H1 (cell line): ENCODE measurements around the gene HOXD10. TPM values are rescaled to one million over a fixed set of nuclear protein-coding genes. Genes with fewer than 3 reads are reported as not detected.

ENCODE experiments used
- CTCF ChIA-PET: fragments of 300-600 bp; sonication (Branson Sonifier 250); formaldehyde crosslinking; loops from one replicate; lab custom pipeline; 2021; ENCODE audit not compliant: partially characterized antibody; lab: Charles Lee
- POLR2A ChIA-PET: fragments of 300-600 bp; sonication (Branson Sonifier 250); formaldehyde crosslinking; loops from one replicate; lab custom pipeline; 2021; ENCODE audit warnings: inconsistent platforms; ENCODE audit not compliant: partially characterized antibody; lab: Charles Lee
- DNase-seq, 2 experiments: peaks; one replicate each; pipeline versions ENCODE4 v3.0.0 to v3.0.0-alpha.2; 2010 to 2022; ENCODE audit warnings: low spot score in 2 of 2, low read depth in 1 of 2, mixed read lengths in 1 of 2
- FAIRE-seq: peaks from 2 replicates; lab custom pipeline; 2011; peaks lifted over from hg19 to GRCh38; lab: Jason Lieb, UNC
- H2AFZ ChIP-seq: 2 replicates; pipeline ENCODE4 v1.8.1; 2012; ENCODE audit warnings: low read length, inconsistent platforms
- H2AK5ac ChIP-seq: 2 replicates; pipeline ENCODE4 v1.6.1; 2013; ENCODE audit warnings: low read depth, low read length
- H2BK120ac ChIP-seq: replicated peaks from 2 replicates; pipeline ENCODE3; 2013; ENCODE audit warnings: low read depth, low read length, inconsistent platforms
- H2BK12ac ChIP-seq: 2 replicates; pipeline ENCODE4 v1.6.1; 2013; ENCODE audit warnings: low read depth, low read length
- H2BK15ac ChIP-seq: 2 replicates; pipeline ENCODE4 v1.6.1; 2013; ENCODE audit warnings: low read length
- H2BK20ac ChIP-seq: 2 replicates; pipeline ENCODE4 v1.6.1; 2013; ENCODE audit warnings: low read length
- H2BK5ac ChIP-seq: 2 replicates; pipeline ENCODE4 v1.6.1; 2013; ENCODE audit warnings: low read depth, low read length
- H3K14ac ChIP-seq: 2 replicates; pipeline ENCODE4 v1.6.1; 2013; ENCODE audit warnings: inconsistent platforms; ENCODE audit not compliant: insufficient read length
- H3K18ac ChIP-seq: 2 replicates; pipeline ENCODE4 v1.6.1; 2013; ENCODE audit warnings: low read length; ENCODE audit errors: extremely low read depth
- H3K23ac ChIP-seq: 2 replicates; pipeline ENCODE4 v1.6.1; 2013; ENCODE audit warnings: inconsistent platforms; ENCODE audit not compliant: insufficient read length
- H3K23me2 ChIP-seq: 2 replicates; pipeline ENCODE4 v1.6.1; 2013; ENCODE audit warnings: low read depth, low read length
- H3K27ac ChIP-seq: 2 replicates; pipeline ENCODE4 v1.6.1; 2011; ENCODE audit warnings: low read depth, low read length, inconsistent platforms
- H3K27me3 ChIP-seq, 4 experiments: replicated peaks in 1 of 4; 1 replicate in 1 of 4; 2 replicates in 3 of 4; pipeline versions ENCODE4 v1.6.1 to v1.8.1; 2011 to 2013; ENCODE audit warnings: low read length in 3 of 4, mild to moderate bottlenecking in 3 of 4, inconsistent platforms in 2 of 4, mixed read lengths in 2 of 4, moderate library complexity in 1 of 4; ENCODE audit not compliant: control insufficient read depth in 3 of 4, insufficient read depth in 3 of 4; ENCODE audit errors: extremely low read depth in 1 of 4
- H3K36me3 ChIP-seq, 4 experiments: 2 replicates each; pipeline versions ENCODE4 v1.6.1 to v1.8.1; 2011 to 2013; ENCODE audit warnings: mild to moderate bottlenecking in 4 of 4, low read length in 3 of 4, moderate library complexity in 2 of 4, control low read depth in 1 of 4, inconsistent platforms in 1 of 4; ENCODE audit not compliant: insufficient read depth in 4 of 4, control insufficient read depth in 2 of 4
- H3K4ac ChIP-seq: replicated peaks from 2 replicates; pipeline ENCODE3; 2013; ENCODE audit warnings: low read length, low read depth, mixed read lengths, inconsistent platforms; ENCODE audit not compliant: insufficient read length
- H3K4me1 ChIP-seq, 4 experiments: replicated peaks in 1 of 4; 1 replicate in 1 of 4; 2 replicates in 3 of 4; pipeline versions ENCODE4 v1.6.1 to v1.8.1; 2011 to 2013; ENCODE audit warnings: low read length in 3 of 4, inconsistent platforms in 2 of 4, mixed read lengths in 1 of 4; ENCODE audit not compliant: insufficient read depth in 4 of 4, control insufficient read depth in 3 of 4
- H3K4me2 ChIP-seq, 2 experiments: 2 replicates each; pipeline versions ENCODE4 v1.6.1 to v1.8.1; 2011 to 2013; ENCODE audit warnings: low read depth in 2 of 2, low read length in 2 of 2, control low read depth in 1 of 2, inconsistent platforms in 1 of 2, mild to moderate bottlenecking in 1 of 2; ENCODE audit not compliant: insufficient read depth in 1 of 2
- H3K4me3 ChIP-seq, 4 experiments: fragments of 200-600, 300-600 bp in 1 of 4; sonication (generic), shearing (Covaris generic), sonication (Bioruptor Twin) in 1 of 4; 2 replicates each; pipeline versions ENCODE4 v1.5.1 to v1.8.1; 2011 to 2016; ENCODE audit warnings: low read length in 4 of 4, low read depth in 3 of 4, control low read depth in 2 of 4, inconsistent platforms in 2 of 4, mild to moderate bottlenecking in 2 of 4, mixed read lengths in 1 of 4, moderate library complexity in 1 of 4; ENCODE audit not compliant: insufficient read depth in 2 of 4; ENCODE audit errors: extremely low read depth in 1 of 4
- H3K56ac ChIP-seq: replicated peaks from 2 replicates; pipeline ENCODE3; 2013; ENCODE audit warnings: low read depth, mild to moderate bottlenecking, mixed read lengths, low read length, inconsistent platforms; ENCODE audit not compliant: insufficient read length
- H3K79me1 ChIP-seq: 2 replicates; pipeline ENCODE4 v1.6.1; 2013; ENCODE audit warnings: low read depth, low read length, control low read depth
- H3K79me2 ChIP-seq, 2 experiments: 2 replicates each; pipeline versions ENCODE4 v1.6.1 to v1.8.1; 2012 to 2013; ENCODE audit warnings: low read length in 2 of 2, mild to moderate bottlenecking in 2 of 2, inconsistent platforms in 1 of 2; ENCODE audit not compliant: insufficient read depth in 2 of 2, control insufficient read depth in 1 of 2
- H3K9ac ChIP-seq, 4 experiments: replicated peaks in 1 of 4; 1 replicate in 1 of 4; 2 replicates in 3 of 4; pipeline versions ENCODE4 v1.6.1 to v1.8.1; 2011 to 2013; ENCODE audit warnings: low read depth in 3 of 4, low read length in 3 of 4, control low read depth in 2 of 4, mild to moderate bottlenecking in 2 of 4, moderate library complexity in 2 of 4, inconsistent platforms in 1 of 4; ENCODE audit errors: extremely low read depth in 1 of 4
- H3K9me3 ChIP-seq, 2 experiments: 2 replicates each; pipeline versions ENCODE4 v1.6.1 to v1.8.1; 2012 to 2013; ENCODE audit warnings: mild to moderate bottlenecking in 2 of 2, moderate library complexity in 2 of 2, control low read depth in 1 of 2, inconsistent platforms in 1 of 2, low read depth in 1 of 2, low read length in 1 of 2, mixed read lengths in 1 of 2; ENCODE audit not compliant: insufficient read depth in 2 of 2
- H4K20me1 ChIP-seq, 2 experiments: replicated peaks in 1 of 2; 2 replicates each; pipeline versions ENCODE3 to v1.8.1; 2011 to 2013; ENCODE audit warnings: inconsistent platforms in 2 of 2, low read length in 2 of 2, mild to moderate bottlenecking in 1 of 2; ENCODE audit not compliant: insufficient read depth in 2 of 2, control insufficient read depth in 1 of 2
- H4K5ac ChIP-seq: 2 replicates; pipeline ENCODE4 v1.6.1; 2013; ENCODE audit warnings: low read length, low read depth, mixed read lengths, inconsistent platforms; ENCODE audit not compliant: insufficient read length
- H4K8ac ChIP-seq: 2 replicates; pipeline ENCODE4 v1.8.0; 2013; ENCODE audit warnings: mild to moderate bottlenecking, moderate library complexity, low read length, inconsistent platforms; ENCODE audit not compliant: insufficient read depth; ENCODE audit errors: extremely low read depth
- H4K91ac ChIP-seq: replicated peaks from 2 replicates; pipeline ENCODE3; 2013; ENCODE audit warnings: low read length, mixed read lengths, inconsistent platforms; ENCODE audit not compliant: insufficient read length
- BCL11A ChIP-seq, 2 experiments: IDR thresholded peaks; one replicate each; pipeline ENCODE4 v1.6.1; 2011; ENCODE audit warnings: low read depth in 2 of 2, low read length in 2 of 2, mild to moderate bottlenecking in 2 of 2
- CBX8 ChIP-seq: fragments of 300-800, 300-1000 bp; sonication (generic); IDR thresholded peaks from 2 replicates; pipeline ENCODE4 v1.7.1; 2016; ENCODE audit warnings: low read depth, low read length, borderline replicate concordance
- EP300 ChIP-seq, 2 experiments: IDR thresholded peaks; 1 replicate in 1 of 2; 2 replicates in 1 of 2; pipeline ENCODE4 v1.6.1; 2011 to 2012; ENCODE audit warnings: low read depth in 2 of 2, low read length in 2 of 2, mild to moderate bottlenecking in 2 of 2, borderline replicate concordance in 1 of 2, inconsistent platforms in 1 of 2, moderate library complexity in 1 of 2
- EZH2 ChIP-seq: fragments of 200-600 bp; sonication (generic); IDR thresholded peaks from 2 replicates; pipeline ENCODE4 v1.7.1; 2012; ENCODE audit warnings: low read depth, mild to moderate bottlenecking, moderate library complexity, low read length, inconsistent platforms; ENCODE audit not compliant: severe bottlenecking
- POLR2A ChIP-seq, 2 experiments: IDR thresholded peaks; 1 replicate in 1 of 2; 2 replicates in 1 of 2; pipeline ENCODE4 v1.6.1; 2011; ENCODE audit warnings: low read depth in 2 of 2, low read length in 2 of 2, mild to moderate bottlenecking in 2 of 2; ENCODE audit errors: control extremely low read depth in 1 of 2
- RBBP5 ChIP-seq: IDR thresholded peaks from 2 replicates; pipeline ENCODE4 v1.7.1; 2012; ENCODE audit warnings: low read depth, mild to moderate bottlenecking, inconsistent platforms, low read length, moderate library complexity, borderline replicate concordance
- RNF2 ChIP-seq: fragments of 200-900, 300-1000 bp; sonication (generic); IDR thresholded peaks from 2 replicates; pipeline ENCODE4 v1.7.1; 2016; ENCODE audit warnings: borderline replicate concordance, low read depth, mild to moderate bottlenecking, antibody characterized with exemption, low read length; ENCODE audit not compliant: poor library complexity, severe bottlenecking; ENCODE audit errors: missing control alignments
- SIRT6 ChIP-seq: IDR thresholded peaks from one replicate; pipeline ENCODE4 v1.7.1; 2012; ENCODE audit warnings: low read length, inconsistent platforms
- SP2 ChIP-seq: IDR thresholded peaks from 2 replicates; pipeline ENCODE4 v1.6.1; 2012; ENCODE audit warnings: mild to moderate bottlenecking, low read length, inconsistent platforms
- SRF ChIP-seq: IDR thresholded peaks from 2 replicates; pipeline ENCODE4 v1.6.1; 2011; ENCODE audit warnings: mild to moderate bottlenecking, low read depth, low read length, moderate library complexity
- SUZ12 ChIP-seq: fragments of 200-600 bp; sonication (generic); IDR thresholded peaks from 2 replicates; pipeline ENCODE4 v1.6.1; 2012; ENCODE audit warnings: mild to moderate bottlenecking, inconsistent platforms, low read length, moderate library complexity, mixed read lengths
- ZNF274 ChIP-seq: IDR thresholded peaks from 2 replicates; pipeline ENCODE4 v1.7.0; 2012; ENCODE audit warnings: low read length, borderline replicate concordance; ENCODE audit errors: extremely low read depth
- WGBS, 2 experiments: shearing (Covaris generic) in 1 of 2; methylation state at CpG; one replicate each; pipeline versions ENCODE4 v1.1.6 to v1.1.7; 2013 to 2015; ENCODE audit warnings: low lambda C conversion rate in 2 of 2, mixed read lengths in 2 of 2, inconsistent platforms in 1 of 2, low coverage in 1 of 2, missing lambda C conversion rate in 1 of 2; ENCODE audit not compliant: insufficient replicate concordance in 2 of 2, insufficient coverage in 1 of 2, insufficient read length in 1 of 2; ENCODE audit errors: extremely low coverage in 1 of 2, missing lambda C conversion rate in 1 of 2; 5-methylcytosine and 5-hydroxymethylcytosine counted together
- polyA plus RNA-seq, 7 experiments: library from polyadenylated mRNA; depleted of rRNA in 3 of 7; stranded (reverse) in 5 of 7; unstranded in 2 of 7; fragments of >200 nt in 5 of 7; fragments of 200-250 nt in 2 of 7; gene quantifications; 1 replicate in 5 of 7; 2 replicates in 1 of 7; 4 replicates in 1 of 7; pipeline versions ENCODE4 v1.2.1 to v1.2.3, GENCODE V29; 2011 to 2013; ENCODE audit warnings: missing spikeins in 2 of 7, mixed read lengths in 2 of 7
- total RNA-seq: library from RNA; stranded (reverse); fragmentation: NEBNext Ultra II Directional; extraction: Animal tissue kit (Norgen Biotek cat#: 25700); gene quantifications from 2 replicates; pipeline ENCODE4 v1.2.1, GENCODE V29; 2021

Gene HOXD10
- total and polyA plus RNA-seq, 2 of the 8 experiments (the other 6 are each of a cell fraction or from before 2014, with no cell fraction given) = not detected

- Histone ChIP-seq H3K56ac (no peak overlapping the region), H3K4ac (no peak overlapping the region), H3K79me1 (no peaks in the 10 kb centered on the region), H2BK15ac (no peak overlapping the region), H2BK12ac (no peak overlapping the region), H3K9me3 (no peaks in the 10 kb centered on the region), H2BK120ac (no peak overlapping the region), H3K27me3 (peaks cover 86 to 100% (median 97%) of the 10 kb centered on the region in 4 experiments), H2BK5ac (no peak overlapping the region), H3K27ac (no peak overlapping the region), H3K36me3 (peaks cover 0 to 4% (median 0%) of the 10 kb centered on the region in 4 experiments; a peak in 1 of 8 replicates), H3K14ac (no peak overlapping the region), H2BK20ac (no peak overlapping the region), H3K18ac (no peak overlapping the region), H2AFZ (no peak overlapping the region), H3K23ac (no peak overlapping the region), H3K4me1 (peaks cover 0 to 9% (median 4%) of the 10 kb centered on the region in 4 experiments; a peak in 5 of 7 replicates), H3K4me3 (no peak overlapping the region), H4K91ac (no peak overlapping the region), H4K5ac (no peak overlapping the region), H3K79me2 (no peaks in the 10 kb centered on the region), H3K9ac (no peak overlapping the region), H3K23me2 (peaks cover 3% of the 10 kb centered on the region; the same call in 1 of the 2 replicates), H3K4me2 (no peak overlapping the region; a peak in 1 of 4 replicates), H4K8ac (no peak overlapping the region), H2AK5ac (no peak overlapping the region), H4K20me1 (peaks cover 4 to 16% of the 10 kb centered on the region in 2 experiments)
- CTCF ChIA-PET = interaction anchor here (0.7 to 10.0 kb wide), 35 partner anchors 8 to 675 kb away, joined by 3 to 119 read pairs (median 11); partner anchors contain the start of genes HOXD10, HOXD4, HOXD8 and HOXD9
- FAIRE-seq (no peak), DNase-seq (peak in 1 of 2 experiments; percentile 37)
- POLR2A ChIA-PET = interaction anchor here (1.8 kb wide), 1 partner anchor 23 kb away, joined by 4 read pairs; no protein-coding TSS in a partner anchor
- WGBS, 2 experiments = 55% methylated on average over 28 of the region's 28 CpGs; no CpG with 5 or more reads in 1 of the 2 experiments
- TF ChIP-seq RBBP5 (no peak), SIRT6 (no peak), CBX8 (no peak), BCL11A (IDR thresholded peaks at IDR 0.05; ENCODE audit: low read depth in 2 of 2, low read length in 2 of 2) (no peak), RNF2 (peak; percentile 97), SRF (no peak), EP300 (IDR thresholded peaks at IDR 0.05; ENCODE audit: borderline replicate concordance in 1 of 2, low read depth in 2 of 2, low read length in 2 of 2) (no peak), ZNF274 (no peak), EZH2 (peak; percentile 77), POLR2A (IDR thresholded peaks at IDR 0.05; ENCODE audit: control extremely low read depth in 1 of 2, low read depth in 2 of 2, low read length in 2 of 2) (no peak), SP2 (no peak), SUZ12 (peak; percentile 92)
These were observed 22.5 kb downstream of the HOXD10 start for GRCh38 chr2:176138923-176139660.
